GM23248 (cell line): ENCODE measurements around the gene LRPAP1.
"Not testable (repeated sequence)": the region's sequence is repeated elsewhere in the genome, so short reads cannot be mapped to it uniquely, and the experiment has no call there.

Source experiments
- EZH2 ChIP-seq: fragments of 200-600 bp; sonication (generic); IDR thresholded peaks from 2 replicates; pipeline ENCODE4 v1.6.1; 2018; ENCODE audit warnings: antibody characterized with exemption, mild to moderate bottlenecking; ENCODE audit not compliant: insufficient read depth, poor library complexity, severe bottlenecking
- EZH2phosphoT487 ChIP-seq: fragments of 200-600 bp; sonication (generic); IDR thresholded peaks from 2 replicates; pipeline ENCODE4 v1.6.1; 2018; ENCODE audit warnings: antibody characterized with exemption, moderate library complexity, mild to moderate bottlenecking, low read depth; ENCODE audit not compliant: insufficient read depth

DNA sequence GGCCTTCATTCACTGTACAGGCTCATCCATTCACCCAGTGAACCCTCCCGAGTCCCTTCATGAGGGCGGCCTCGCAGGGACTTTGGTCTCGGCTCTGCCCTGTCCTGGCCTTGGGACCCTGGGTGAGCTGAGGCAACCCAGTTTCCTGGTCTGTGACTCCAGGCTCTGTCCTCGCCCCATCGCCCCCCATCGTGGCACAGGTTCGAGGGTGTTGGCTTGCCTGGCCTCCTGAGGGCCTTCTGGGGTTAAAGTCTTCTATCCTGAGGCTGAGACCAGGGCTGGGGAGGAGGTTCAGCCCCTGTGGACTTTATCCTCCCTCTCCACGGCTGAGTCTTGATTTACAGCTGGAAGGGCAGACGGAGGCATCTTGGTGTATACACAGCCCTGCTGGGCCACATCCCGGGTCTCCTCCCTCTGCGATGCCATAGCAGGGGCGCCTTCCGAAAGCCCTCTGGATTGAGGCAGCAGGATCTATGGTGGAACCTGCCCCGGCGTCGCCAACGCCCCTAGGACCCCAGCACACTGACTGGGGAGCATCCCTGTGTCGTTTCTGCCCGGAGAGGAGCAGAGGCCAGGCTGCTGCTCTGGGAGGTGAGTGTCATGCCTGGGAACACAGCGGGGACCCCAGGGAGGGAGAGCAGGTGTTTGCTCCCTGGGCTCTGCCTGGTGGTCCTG lies 44.4 kb upstream of the LRPAP1 start:
- not testable (repeated sequence) for TF ChIP-seq EZH2, EZH2phosphoT487
